GM23338 (cell line): ENCODE results near the gene UBLCP1. TPM values are rescaled to one million over a fixed set of nuclear protein-coding genes. Genes with fewer than 3 reads are reported as not detected.
"Not testable (repeated sequence)": the region's sequence is repeated elsewhere in the genome, so short reads cannot be mapped to it uniquely, and the experiment has no call there.

Experiments
- ATAC-seq: fragments of 200-7000 bp; cut with Tn5 transposase; 3 replicates; pipeline ENCODE4 v1.9.1; 2020
- DNase-seq: peaks from one replicate; pipeline ENCODE4 v3.0.0-alpha.2; 2015; ENCODE audit warnings: low spot score
- H2AFZ ChIP-seq: fragments of 200-600 bp; sonication (generic); 2 replicates; pipeline ENCODE4 v1.8.0; 2016; ENCODE audit warnings: antibody characterized with exemption, mild to moderate bottlenecking, moderate library complexity
- H3F3A ChIP-seq: fragments of 200-600 bp; sonication (generic); replicated peaks from 2 replicates; pipeline ENCODE4 v1.8.0; 2017; ENCODE audit warnings: antibody characterized with exemption, mixed run types, low read depth
- H3K27ac ChIP-seq: fragments of 200-600 bp; sonication (generic); 2 replicates; pipeline ENCODE4 v1.6.1; 2016; ENCODE audit warnings: low read depth
- H3K27me3 ChIP-seq: fragments of 200-600 bp; sonication (generic); 2 replicates; pipeline ENCODE4 v1.8.0; 2016; ENCODE audit warnings: mild to moderate bottlenecking, mixed run types, moderate library complexity; ENCODE audit not compliant: insufficient read depth
- H3K36me3 ChIP-seq: fragments of 200-600 bp; sonication (generic); 2 replicates; pipeline ENCODE4 v1.8.0; 2016; ENCODE audit warnings: mild to moderate bottlenecking; ENCODE audit not compliant: insufficient read depth
- H3K4me1 ChIP-seq: fragments of 200-600 bp; sonication (generic); 2 replicates; pipeline ENCODE4 v1.8.0; 2016; ENCODE audit warnings: mild to moderate bottlenecking, moderate library complexity; ENCODE audit not compliant: insufficient read depth
- H3K4me2 ChIP-seq: fragments of 200-600 bp; sonication (generic); 2 replicates; pipeline ENCODE4 v1.7.1; 2017; ENCODE audit warnings: mixed run types
- H3K4me3 ChIP-seq: fragments of 200-600 bp; sonication (generic); 2 replicates; pipeline ENCODE4 v1.6.1; 2016; ENCODE audit warnings: mixed run types
- H3K79me2 ChIP-seq: fragments of 200-600 bp; sonication (generic); replicated peaks from 2 replicates; pipeline ENCODE4 v1.8.0; 2017; ENCODE audit warnings: mild to moderate bottlenecking; ENCODE audit not compliant: insufficient read depth
- H3K9me2 ChIP-seq: fragments of 200-600 bp; sonication (generic); 2 replicates; pipeline ENCODE4 v1.8.0; 2017; ENCODE audit not compliant: insufficient read depth
- H4K20me1 ChIP-seq: fragments of 200-600 bp; sonication (generic); replicated peaks from 2 replicates; pipeline ENCODE4 v1.8.0; 2017; ENCODE audit warnings: mild to moderate bottlenecking; ENCODE audit not compliant: insufficient read depth
- H3K27ac Mint-ChIP-seq: 2 replicates; pipeline ENCODE4 v1.8.0; 2020; ENCODE audit warnings: inconsistent platforms, mild to moderate bottlenecking, moderate library complexity, mixed read lengths
- H3K27me3 Mint-ChIP-seq: 3 replicates; pipeline ENCODE4 v1.8.0; 2022; ENCODE audit warnings: low read depth, mild to moderate bottlenecking, moderate library complexity, mixed read lengths, inconsistent platforms; ENCODE audit not compliant: insufficient read depth, poor library complexity
- H3K36me3 Mint-ChIP-seq: 3 replicates; pipeline ENCODE4 v1.8.0; 2021; ENCODE audit warnings: low read depth, mild to moderate bottlenecking, inconsistent platforms, moderate library complexity, mixed read lengths
- H3K4me1 Mint-ChIP-seq: 3 replicates; pipeline ENCODE4 v1.8.0; 2020; ENCODE audit warnings: mild to moderate bottlenecking, inconsistent platforms, mixed read lengths
- H3K4me3 Mint-ChIP-seq: 3 replicates; pipeline ENCODE4 v1.8.0; 2021; ENCODE audit warnings: moderate library complexity, mild to moderate bottlenecking, inconsistent platforms, mixed read lengths
- H3K9me3 Mint-ChIP-seq: 3 replicates; pipeline ENCODE4 v1.8.0; 2020; ENCODE audit warnings: moderate library complexity, mild to moderate bottlenecking, inconsistent platforms, mixed read lengths
- ETS1 ChIP-seq: IDR thresholded peaks from 2 replicates; pipeline ENCODE4 v1.6.1; 2016; ENCODE audit warnings: antibody characterized with exemption
- ZNF462 ChIP-seq: fragments of 250-450 bp; sonication (Bioruptor Pico); IDR thresholded peaks from 2 replicates; pipeline ENCODE4 v1.5.0; 2020; ENCODE audit warnings: mild to moderate bottlenecking, moderate library complexity
- polyA plus RNA-seq: library from polyadenylated mRNA; unstranded; fragments of >200 nt; fragmentation: Nextera tagmentation; extraction: Ambion mirVana; gene quantifications from 2 replicates; pipeline ENCODE4 v1.2.1, GENCODE V29; 2016
- total RNA-seq: library from RNA; depleted of rRNA; stranded (reverse); fragments of >200 nt; shearing (Covaris generic); gene quantifications from 2 replicates; pipeline ENCODE4 v1.2.3, GENCODE V29; 2014

The UBLCP1 gene
- total and polyA plus RNA-seq, 2 experiments from 2014 or later: 45.0 to 56.1 TPM

- peaks cover 11% of the 10 kb centered on the region for H3K4me1 Mint-ChIP-seq
- Histone ChIP-seq H3K4me3 (no peak overlapping the region), H3F3A (no peaks in the 10 kb centered on the region), H3K79me2 (no peaks in the 10 kb centered on the region), H4K20me1 (no peaks in the 10 kb centered on the region), H2AFZ (no peak overlapping the region), H3K27ac (no peak overlapping the region), H3K4me1 (peaks cover 9% of the 10 kb centered on the region), H3K4me2 (no peak overlapping the region), H3K9me2 (no peaks in the 10 kb centered on the region), H3K36me3 (no peaks in the 10 kb centered on the region), H3K27me3 (peaks cover 86% of the 10 kb centered on the region)
- no peaks in the 10 kb centered on the region for H3K36me3 Mint-ChIP-seq
- no peak overlapping the region for H3K27ac Mint-ChIP-seq
- no peak for TF ChIP-seq ETS1
- no peak for TF ChIP-seq ZNF462
- DNase-seq (no peak), ATAC-seq (no peak)
- H3K4me3 Mint-ChIP-seq: no peak overlapping the region
- H3K9me3 Mint-ChIP-seq: no peaks in the 10 kb centered on the region; the same call in 2 of the 3 replicates
- H3K27me3 Mint-ChIP-seq: peaks cover 53% of the 10 kb centered on the region
These were observed 31.9 kb upstream of the UBLCP1 start for GRCh38 chr5:159231167-159231566.

DNA sequence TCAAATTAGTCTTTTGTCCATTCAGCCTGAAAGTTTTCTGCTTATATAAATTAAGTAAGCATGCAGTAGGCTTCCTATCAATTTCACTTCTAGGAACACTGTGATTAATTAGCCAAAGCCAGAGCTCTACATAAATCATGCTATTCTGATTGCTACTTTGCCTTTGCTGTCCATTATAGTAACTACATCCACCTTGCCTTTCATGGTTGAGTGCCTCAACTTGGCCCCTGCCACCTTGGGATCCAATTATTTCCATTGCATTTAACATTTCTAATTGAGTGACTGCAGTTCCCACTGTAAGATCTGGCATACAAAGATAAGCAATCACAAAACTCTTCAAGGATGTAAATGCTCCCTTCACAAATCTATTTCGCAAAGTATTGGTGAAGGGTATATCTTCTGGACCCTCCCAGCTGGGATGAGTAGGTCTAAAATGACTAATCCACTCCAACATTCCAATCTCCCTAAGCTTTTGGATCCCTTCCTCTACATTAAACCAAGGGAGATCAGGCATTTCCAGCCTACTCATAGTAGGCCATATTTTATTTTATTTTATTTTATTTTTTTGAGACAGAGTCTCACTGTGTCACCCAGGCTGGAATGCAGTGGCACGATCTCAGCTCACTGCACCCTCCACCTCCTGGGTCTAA is 27.1 kb upstream of the UBLCP1 start:
- not testable (repeated sequence) for H3K27ac ChIP-seq, H3K4me3 ChIP-seq, H3K4me3 Mint-ChIP-seq, H3K4me2 ChIP-seq, H3K4me1 ChIP-seq, H4K20me1 ChIP-seq, H3K27ac Mint-ChIP-seq, H2AFZ ChIP-seq, H3K9me3 Mint-ChIP-seq, H3K36me3 Mint-ChIP-seq, DNase-seq, H3K36me3 ChIP-seq, ATAC-seq, H3K79me2 ChIP-seq, H3K9me2 ChIP-seq, H3K4me1 Mint-ChIP-seq, H3F3A ChIP-seq
- peaks cover 20% of the 10 kb centered on the region for H3K27me3 Mint-ChIP-seq
- H3K27me3 ChIP-seq: peaks cover 38% of the 10 kb centered on the region
